Prostate gland (tissue), 2 donors: Measurements from ENCODE around the gene PCDHGA4. TPM values are rescaled to one million over a fixed set of nuclear protein-coding genes. Genes with fewer than 3 reads are reported as not detected.
A peak's percentile ranks its signal among the peaks of the same experiment; 100 is the strongest.

Experiments
- DNase-seq: peaks from one replicate; pipeline ENCODE4 v3.0.0-alpha.2; 2019; ENCODE audit warnings: low spot score
- H3K27ac ChIP-seq, 2 donors: fragments of 200-600 bp; sonication (generic); 2 replicates each; pipeline ENCODE4 v1.5.1; 2017 to 2019
- H3K27me3 ChIP-seq: fragments of 200-600 bp; sonication (generic); replicated peaks from 2 replicates; pipeline ENCODE4 v1.5.1; 2019; ENCODE audit not compliant: insufficient read depth
- H3K36me3 ChIP-seq, 2 donors: fragments of 200-600 bp; sonication (generic); 1 replicate in 1 of 2; 2 replicates in 1 of 2; pipeline versions ENCODE4 v1.5.1 to v1.8.1; 2017 to 2019
- H3K4me1 ChIP-seq: fragments of 200-600 bp; sonication (generic); replicated peaks from 2 replicates; pipeline ENCODE4 v1.5.1; 2019
- H3K4me3 ChIP-seq, 2 donors: fragments of 200-600 bp; sonication (generic); 2 replicates each; pipeline ENCODE4 v1.5.1; 2017 to 2019
- H3K9me3 ChIP-seq: fragments of 200-600 bp; sonication (generic); 2 replicates; pipeline ENCODE4 v1.5.1; 2017
- POLR2A ChIP-seq: fragments of 450-650 bp; IDR thresholded peaks from one replicate; pipeline ENCODE4 v1.6.1; 2016; ENCODE audit warnings: antibody characterized with exemption, mild to moderate bottlenecking
- POLR2AphosphoS5 ChIP-seq: sonication (generic); formaldehyde crosslinking; IDR thresholded peaks from one replicate; pipeline ENCODE4 v1.6.1; 2017; ENCODE audit warnings: antibody characterized with exemption
- WGBS: methylation state at CpG from one replicate; pipeline ENCODE4 v1.1.5; 2018; 5-methylcytosine and 5-hydroxymethylcytosine counted together
- intact Hi-C: fragments of 100-400 bp; cut with DNase I; formaldehyde crosslinking; loops from one replicate; pipeline ENCODE4 v1.14.2; 2022
- total RNA-seq, 2 donors: library from RNA; depleted of rRNA; stranded (reverse); fragments of >200 nt; gene quantifications; one replicate each; pipeline ENCODE4 v1.1.0, GENCODE V29; 2016
- TF ChIP-seq, protein P1 (sequence below), 4 experiments: fragments of 200-600 bp in 2 of 4; fragments of 450-650 bp in 2 of 4; sonication (generic) in 2 of 4; IDR thresholded peaks; 1 replicate in 3 of 4; 2 replicates in 1 of 4; pipeline ENCODE4 v1.5.1; 2016 to 2019; ENCODE audit warnings: antibody characterized with exemption in 4 of 4, mild to moderate bottlenecking in 2 of 4, moderate library complexity in 2 of 4

PCDHGA4 gene
- total RNA-seq, 2 donors from 2014 or later = 2.5 to 10.5 TPM

DNA sequence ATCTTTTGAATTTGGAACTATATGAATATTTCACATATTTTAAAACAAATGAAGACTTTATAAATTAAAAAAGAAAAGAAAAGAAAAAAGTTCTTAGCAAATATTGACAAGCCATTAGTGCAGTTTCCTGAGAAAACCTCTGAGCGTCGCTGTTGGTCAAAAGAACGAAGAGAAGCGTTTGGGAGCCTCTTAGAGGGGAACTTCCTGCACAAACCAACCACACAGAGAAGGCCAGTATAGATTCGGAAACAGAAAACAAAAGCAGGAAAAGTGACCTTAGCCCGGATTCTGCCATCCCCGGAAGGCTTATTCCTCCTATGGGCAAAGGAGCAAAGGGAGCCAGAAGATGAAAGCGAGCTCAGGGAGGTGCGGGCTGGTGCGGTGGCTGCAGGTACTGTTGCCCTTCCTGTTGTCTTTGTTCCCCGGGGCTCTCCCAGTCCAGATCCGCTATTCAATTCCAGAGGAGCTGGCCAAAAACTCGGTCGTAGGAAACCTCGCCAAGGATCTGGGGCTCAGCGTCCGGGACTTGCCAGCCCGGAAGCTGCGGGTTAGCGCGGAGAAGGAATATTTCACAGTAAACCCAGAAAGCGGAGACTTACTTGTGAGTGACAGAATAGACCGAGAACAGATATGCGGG, 5.1 kb downstream of the PCDHGA4 start, which contains the start of gene PCDHGB2:
Gene PCDHGB2 (plus strand): TSS at position 205 of the 637 bp plus-strand sequence. CDS start 142 bp downstream, at position 347.
- intact Hi-C loops = no loop called here
- H3K9me3 ChIP-seq = no peaks in the 10 kb centered on the region

DNA sequence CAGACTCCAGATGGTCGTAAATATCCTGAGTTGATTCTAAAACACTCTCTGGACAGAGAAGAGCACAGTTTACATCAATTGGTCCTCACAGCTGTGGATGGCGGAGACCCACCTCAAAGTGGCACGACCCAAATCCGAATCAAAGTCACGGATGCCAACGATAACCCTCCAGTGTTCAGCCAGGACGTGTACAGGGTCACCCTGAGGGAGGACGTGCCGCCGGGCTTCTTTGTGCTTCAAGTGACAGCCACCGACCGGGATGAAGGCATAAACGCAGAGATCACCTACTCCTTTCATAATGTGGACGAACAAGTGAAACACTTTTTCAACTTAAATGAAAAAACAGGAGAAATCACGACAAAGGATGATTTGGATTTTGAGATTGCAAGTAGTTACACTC, 5.9 kb downstream of the PCDHGA4 start:
- Histone ChIP-seq H3K4me3 (no peak overlapping the region), H3K27me3 (peaks cover 19% of the 10 kb centered on the region), H3K36me3 (no peaks in the 10 kb centered on the region), H3K27ac (no peak overlapping the region), H3K9me3 (no peaks in the 10 kb centered on the region), H3K4me1 (no peaks in the 10 kb centered on the region)
- no peak for DNase-seq
- WGBS = 35% methylated on average over 15 of the region's 15 CpGs
- no peak for TF ChIP-seq POLR2AphosphoS5
- TF ChIP-seq, protein P1, sequence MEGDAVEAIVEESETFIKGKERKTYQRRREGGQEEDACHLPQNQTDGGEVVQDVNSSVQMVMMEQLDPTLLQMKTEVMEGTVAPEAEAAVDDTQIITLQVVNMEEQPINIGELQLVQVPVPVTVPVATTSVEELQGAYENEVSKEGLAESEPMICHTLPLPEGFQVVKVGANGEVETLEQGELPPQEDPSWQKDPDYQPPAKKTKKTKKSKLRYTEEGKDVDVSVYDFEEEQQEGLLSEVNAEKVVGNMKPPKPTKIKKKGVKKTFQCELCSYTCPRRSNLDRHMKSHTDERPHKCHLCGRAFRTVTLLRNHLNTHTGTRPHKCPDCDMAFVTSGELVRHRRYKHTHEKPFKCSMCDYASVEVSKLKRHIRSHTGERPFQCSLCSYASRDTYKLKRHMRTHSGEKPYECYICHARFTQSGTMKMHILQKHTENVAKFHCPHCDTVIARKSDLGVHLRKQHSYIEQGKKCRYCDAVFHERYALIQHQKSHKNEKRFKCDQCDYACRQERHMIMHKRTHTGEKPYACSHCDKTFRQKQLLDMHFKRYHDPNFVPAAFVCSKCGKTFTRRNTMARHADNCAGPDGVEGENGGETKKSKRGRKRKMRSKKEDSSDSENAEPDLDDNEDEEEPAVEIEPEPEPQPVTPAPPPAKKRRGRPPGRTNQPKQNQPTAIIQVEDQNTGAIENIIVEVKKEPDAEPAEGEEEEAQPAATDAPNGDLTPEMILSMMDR (IDR thresholded peaks at IDR 0.05) = no peak
- no peak for TF ChIP-seq POLR2A
- intact Hi-C loops = no loop called here

More for the DNA sequence above, 5.1 kb downstream of the PCDHGA4 start, which contains the start of gene PCDHGB2:
- H3K36me3 ChIP-seq = no peaks in the 10 kb centered on the region
- no peak for DNase-seq
- H3K4me3 ChIP-seq = peak within 1 kb of the TSS; percentile 2 to 19
- no peaks in the 10 kb centered on the region for H3K4me1 ChIP-seq
- no peak for TF ChIP-seq POLR2AphosphoS5
- TF ChIP-seq, protein P1 (IDR thresholded peaks at IDR 0.05) = peak in 1 of 4 experiments; percentile 34
- TF ChIP-seq POLR2A = no peak
- no peak within 1 kb of the TSS for H3K27ac ChIP-seq
- H3K27me3 ChIP-seq = peaks cover 19% of the 10 kb centered on the region
- 18% methylated on average over 24 of the region's 24 CpGs for WGBS

DNA sequence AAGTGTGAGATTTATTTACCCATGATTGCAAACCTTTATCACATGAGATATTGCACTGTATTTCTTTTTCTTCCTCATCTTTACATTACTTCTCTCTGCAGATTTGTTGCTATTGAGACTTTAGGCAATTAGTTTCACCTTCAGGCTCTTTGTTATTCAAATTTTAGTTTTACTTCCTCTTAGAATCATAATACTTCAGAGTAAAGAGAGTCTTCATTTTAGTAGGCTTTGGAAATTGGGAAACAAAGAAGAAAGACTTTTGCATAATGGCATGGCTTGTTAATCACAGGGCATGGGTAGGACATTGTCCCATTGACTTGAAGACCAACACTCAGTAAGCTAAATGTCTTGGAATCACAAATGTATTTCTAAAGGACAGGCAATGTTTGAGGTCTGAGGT, 7.9 kb downstream of the PCDHGA4 start:
- no peaks in the 10 kb centered on the region for H3K4me1 ChIP-seq
- intact Hi-C loops = no loop called here
- no peaks in the 10 kb centered on the region for H3K9me3 ChIP-seq

DNA sequence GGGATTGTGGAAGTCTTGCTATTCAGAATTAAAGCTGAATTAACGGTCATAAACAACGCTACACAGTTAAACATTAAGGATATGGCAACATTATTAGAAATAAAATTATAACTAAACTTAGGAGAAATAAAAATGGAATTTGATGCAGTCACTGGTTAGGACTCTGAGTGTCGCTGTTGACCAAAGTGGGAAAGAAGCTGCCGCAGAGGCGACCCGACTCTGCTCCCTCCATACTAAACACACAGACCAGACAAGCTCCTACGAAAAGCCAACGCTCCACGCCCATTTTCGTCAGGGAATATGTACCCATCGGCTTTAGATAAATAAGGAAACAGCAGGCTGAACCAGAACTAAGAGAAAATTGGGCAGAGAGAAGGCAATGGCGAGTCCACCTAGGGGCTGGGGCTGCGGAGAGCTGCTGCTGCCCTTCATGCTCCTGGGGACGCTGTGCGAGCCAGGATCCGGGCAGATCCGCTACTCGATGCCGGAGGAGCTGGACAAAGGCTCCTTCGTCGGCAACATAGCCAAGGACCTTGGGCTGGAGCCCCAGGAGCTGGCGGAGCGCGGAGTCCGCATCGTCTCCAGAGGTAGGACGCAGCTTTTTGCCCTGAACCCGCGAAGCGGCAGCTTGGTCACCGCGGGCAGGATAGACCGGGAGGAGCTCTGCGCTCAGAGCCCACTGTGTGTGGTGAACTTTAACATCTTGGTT, 9.3 kb downstream of the PCDHGA4 start, which contains the start of gene PCDHGA5:
Gene PCDHGA5 (plus strand): TSS at position 211 of the 709 bp plus-strand sequence. CDS start 169 bp downstream, at position 380.
- Histone ChIP-seq H3K36me3 (no peaks in the 10 kb centered on the region), H3K27ac (no peak within 1 kb of the TSS), H3K27me3 (peaks cover 23% of the 10 kb centered on the region), H3K4me3 (no peak within 1 kb of the TSS), H3K4me1 (no peaks in the 10 kb centered on the region), H3K9me3 (no peaks in the 10 kb centered on the region)
- TF ChIP-seq, protein P1 (IDR thresholded peaks at IDR 0.05) = no peak
- no peak for TF ChIP-seq POLR2A
- no peak for TF ChIP-seq POLR2AphosphoS5
- WGBS = 10% methylated on average over 34 of the region's 34 CpGs
- intact Hi-C loops = no loop called here
- DNase-seq = no peak

More for the DNA sequence above, 7.9 kb downstream of the PCDHGA4 start:
- Histone ChIP-seq H3K27me3 (peaks cover 23% of the 10 kb centered on the region), H3K36me3 (no peaks in the 10 kb centered on the region), H3K27ac (no peak overlapping the region), H3K4me3 (no peak overlapping the region)
- TF ChIP-seq POLR2AphosphoS5 (no peak), POLR2A (no peak)
- TF ChIP-seq, protein P1 (IDR thresholded peaks at IDR 0.05) = no peak
- no peak for DNase-seq
